Neural crest cell (in vitro differentiated cells): ENCODE data around the gene CDC42BPB. TPM values are rescaled to one million over a fixed set of nuclear protein-coding genes. Genes with fewer than 3 reads are reported as not detected.

Experiments used
- DNase-seq: peaks from one replicate; pipeline ENCODE4 v3.0.0; 2021; ENCODE audit warnings: low read depth, mixed read lengths, low spot score
- H3K27ac Mint-ChIP-seq: one replicate; pipeline ENCODE4 v1.8.0; 2021; ENCODE audit warnings: mild to moderate bottlenecking, mixed read lengths; ENCODE audit not compliant: unreplicated experiment
- H3K27me3 Mint-ChIP-seq: 2 replicates; pipeline ENCODE4 v1.8.0; 2021; ENCODE audit warnings: low read depth, mild to moderate bottlenecking, mixed read lengths
- H3K36me3 Mint-ChIP-seq: 2 replicates; pipeline ENCODE4 v1.8.0; 2021; ENCODE audit warnings: low read depth, mild to moderate bottlenecking, mixed read lengths
- H3K4me1 Mint-ChIP-seq: 2 replicates; pipeline ENCODE4 v1.8.0; 2021; ENCODE audit warnings: mixed read lengths
- H3K4me3 Mint-ChIP-seq: one replicate; pipeline ENCODE4 v1.8.0; 2021; ENCODE audit warnings: mild to moderate bottlenecking, mixed read lengths
- H3K9me3 Mint-ChIP-seq: 2 replicates; pipeline ENCODE4 v1.8.0; 2021; ENCODE audit warnings: mixed read lengths
- total RNA-seq: library from RNA; stranded (reverse); gene quantifications from 2 replicates; pipeline ENCODE4 v1.2.1, GENCODE V29; 2021
- TF ChIP-seq, protein P1 (sequence below): fragments of 200-600 bp; sonication (generic); conservative IDR thresholded peaks from 2 replicates; pipeline ENCODE4 v1.5.0; 2021; ENCODE audit warnings: antibody characterized with exemption, mild to moderate bottlenecking

CDC42BPB gene
- total RNA-seq, 1 donor from 2014 or later = 94.8 TPM

DNA sequence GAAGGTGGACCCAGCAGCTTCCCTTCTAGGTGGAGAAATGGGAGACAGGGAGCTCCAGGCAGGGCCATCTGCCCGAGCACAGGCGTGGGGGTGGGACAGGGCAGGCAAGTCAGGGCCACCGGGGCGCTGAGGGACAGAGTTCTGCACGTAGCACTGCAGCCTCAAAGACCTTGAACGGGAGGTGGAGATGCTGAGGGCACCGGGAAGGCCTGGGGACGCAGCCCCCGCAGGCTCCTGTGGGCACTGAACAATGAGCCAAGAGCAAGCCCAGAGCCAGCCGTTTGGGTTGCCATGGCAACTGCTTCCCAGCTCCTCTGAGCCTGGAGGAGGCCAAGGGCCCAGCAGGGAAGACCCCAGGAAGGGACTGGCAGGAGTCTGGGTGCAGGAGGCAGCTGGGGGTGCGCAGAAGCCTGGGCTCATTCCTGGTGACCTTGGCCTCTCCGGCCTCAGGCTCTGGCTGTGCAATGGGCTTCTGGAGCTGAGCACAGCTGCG is 30.0 kb upstream of the CDC42BPB start:
- no peak for DNase-seq
- H3K9me3 Mint-ChIP-seq = no peaks in the 10 kb centered on the region
- no peaks in the 10 kb centered on the region for H3K4me1 Mint-ChIP-seq
- TF ChIP-seq, protein P1, sequence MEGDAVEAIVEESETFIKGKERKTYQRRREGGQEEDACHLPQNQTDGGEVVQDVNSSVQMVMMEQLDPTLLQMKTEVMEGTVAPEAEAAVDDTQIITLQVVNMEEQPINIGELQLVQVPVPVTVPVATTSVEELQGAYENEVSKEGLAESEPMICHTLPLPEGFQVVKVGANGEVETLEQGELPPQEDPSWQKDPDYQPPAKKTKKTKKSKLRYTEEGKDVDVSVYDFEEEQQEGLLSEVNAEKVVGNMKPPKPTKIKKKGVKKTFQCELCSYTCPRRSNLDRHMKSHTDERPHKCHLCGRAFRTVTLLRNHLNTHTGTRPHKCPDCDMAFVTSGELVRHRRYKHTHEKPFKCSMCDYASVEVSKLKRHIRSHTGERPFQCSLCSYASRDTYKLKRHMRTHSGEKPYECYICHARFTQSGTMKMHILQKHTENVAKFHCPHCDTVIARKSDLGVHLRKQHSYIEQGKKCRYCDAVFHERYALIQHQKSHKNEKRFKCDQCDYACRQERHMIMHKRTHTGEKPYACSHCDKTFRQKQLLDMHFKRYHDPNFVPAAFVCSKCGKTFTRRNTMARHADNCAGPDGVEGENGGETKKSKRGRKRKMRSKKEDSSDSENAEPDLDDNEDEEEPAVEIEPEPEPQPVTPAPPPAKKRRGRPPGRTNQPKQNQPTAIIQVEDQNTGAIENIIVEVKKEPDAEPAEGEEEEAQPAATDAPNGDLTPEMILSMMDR = no peak
- no peak overlapping the region for H3K27ac Mint-ChIP-seq
- peaks cover 20% of the 10 kb centered on the region for H3K27me3 Mint-ChIP-seq
- H3K36me3 Mint-ChIP-seq = no peaks in the 10 kb centered on the region
- H3K4me3 Mint-ChIP-seq = no peak overlapping the region

DNA sequence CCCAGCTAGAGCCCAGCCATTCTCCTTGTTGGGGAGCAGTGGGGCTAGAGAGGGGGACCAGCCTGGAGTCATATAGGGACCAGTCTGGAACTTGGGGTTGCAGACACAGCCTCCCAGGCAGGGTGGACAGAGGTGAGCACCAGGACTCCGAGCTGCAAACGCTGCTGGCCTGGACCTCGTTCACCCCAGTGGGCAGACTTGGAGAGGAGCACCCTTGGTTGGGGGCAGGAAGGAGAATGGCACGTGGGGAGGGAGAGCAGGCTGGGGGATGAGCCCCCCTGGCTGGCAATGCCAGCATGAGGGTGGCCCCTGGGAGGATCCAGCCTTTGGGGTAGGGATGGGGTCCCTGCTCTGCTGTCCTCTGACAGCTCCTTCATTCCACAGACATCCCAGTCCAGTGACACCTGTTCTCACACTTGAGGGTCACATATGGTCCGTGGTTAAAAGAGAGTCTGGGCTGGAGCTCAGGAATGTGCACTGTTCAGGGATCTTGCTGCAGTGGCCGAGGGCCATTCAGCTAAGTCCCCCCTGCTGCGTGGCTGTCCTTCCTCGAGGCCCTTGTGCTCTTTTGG is 29.5 kb upstream of the CDC42BPB start:
- no peak overlapping the region for H3K27ac Mint-ChIP-seq
- DNase-seq = no peak
- H3K27me3 Mint-ChIP-seq = peaks cover 20% of the 10 kb centered on the region
- no peaks in the 10 kb centered on the region for H3K4me1 Mint-ChIP-seq
- no peaks in the 10 kb centered on the region for H3K36me3 Mint-ChIP-seq
- TF ChIP-seq, protein P1 = no peak
- no peak overlapping the region for H3K4me3 Mint-ChIP-seq
- H3K9me3 Mint-ChIP-seq = no peaks in the 10 kb centered on the region

DNA sequence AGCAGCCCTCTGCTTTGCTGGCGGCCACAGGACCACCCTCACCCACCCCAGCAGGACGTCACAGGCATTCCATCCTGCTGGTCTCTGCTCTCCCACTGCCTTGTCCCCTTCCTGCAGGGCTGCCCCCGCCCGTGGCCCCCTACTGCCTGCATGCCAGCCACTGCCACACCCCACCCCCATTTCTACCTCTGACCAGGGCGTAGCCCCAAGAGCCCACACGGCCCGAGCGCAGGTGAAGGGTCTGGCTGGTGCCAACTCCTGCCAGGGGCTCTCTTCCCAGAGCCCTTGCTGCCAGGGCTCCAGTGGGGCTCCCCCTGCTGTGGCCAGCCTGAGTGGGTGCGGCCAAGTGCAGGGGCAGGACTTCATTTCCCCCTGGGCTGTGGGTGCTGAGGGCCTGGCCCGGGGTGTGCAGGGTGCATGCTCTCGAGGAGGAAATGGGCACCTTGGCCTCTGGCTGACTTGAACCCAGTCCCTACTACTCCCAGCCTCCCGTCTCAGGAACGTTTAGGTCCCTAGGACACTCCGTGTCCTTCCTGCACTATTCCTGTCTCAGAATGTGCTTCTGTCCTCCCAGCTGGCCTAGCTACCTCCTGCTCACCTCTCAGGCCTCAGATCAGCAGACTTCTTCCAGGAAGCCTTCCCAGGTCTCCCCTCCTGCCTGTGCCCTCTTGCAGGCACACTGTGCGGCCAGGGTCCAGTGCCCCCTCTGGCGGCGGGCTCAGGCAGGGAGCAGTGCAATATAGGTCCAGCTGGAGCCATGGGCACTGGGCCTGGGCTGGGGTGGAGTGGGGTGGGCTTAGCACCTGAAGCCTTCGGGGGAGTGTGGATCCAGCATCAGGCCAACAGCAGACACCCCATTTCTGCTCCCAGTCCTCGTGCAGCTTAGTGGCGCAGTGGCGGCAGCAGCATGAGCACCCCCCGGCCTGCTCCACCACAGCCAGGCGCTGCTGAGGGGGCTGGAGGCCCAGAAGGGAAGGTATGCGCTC is 28.1 kb upstream of the CDC42BPB start:
- H3K36me3 Mint-ChIP-seq = no peaks in the 10 kb centered on the region
- no peak overlapping the region for H3K4me3 Mint-ChIP-seq
- no peak overlapping the region for H3K27ac Mint-ChIP-seq
- H3K27me3 Mint-ChIP-seq = peaks cover 15% of the 10 kb centered on the region
- no peaks in the 10 kb centered on the region for H3K4me1 Mint-ChIP-seq
- no peak for DNase-seq
- no peaks in the 10 kb centered on the region for H3K9me3 Mint-ChIP-seq
- TF ChIP-seq, protein P1 = no peak

DNA sequence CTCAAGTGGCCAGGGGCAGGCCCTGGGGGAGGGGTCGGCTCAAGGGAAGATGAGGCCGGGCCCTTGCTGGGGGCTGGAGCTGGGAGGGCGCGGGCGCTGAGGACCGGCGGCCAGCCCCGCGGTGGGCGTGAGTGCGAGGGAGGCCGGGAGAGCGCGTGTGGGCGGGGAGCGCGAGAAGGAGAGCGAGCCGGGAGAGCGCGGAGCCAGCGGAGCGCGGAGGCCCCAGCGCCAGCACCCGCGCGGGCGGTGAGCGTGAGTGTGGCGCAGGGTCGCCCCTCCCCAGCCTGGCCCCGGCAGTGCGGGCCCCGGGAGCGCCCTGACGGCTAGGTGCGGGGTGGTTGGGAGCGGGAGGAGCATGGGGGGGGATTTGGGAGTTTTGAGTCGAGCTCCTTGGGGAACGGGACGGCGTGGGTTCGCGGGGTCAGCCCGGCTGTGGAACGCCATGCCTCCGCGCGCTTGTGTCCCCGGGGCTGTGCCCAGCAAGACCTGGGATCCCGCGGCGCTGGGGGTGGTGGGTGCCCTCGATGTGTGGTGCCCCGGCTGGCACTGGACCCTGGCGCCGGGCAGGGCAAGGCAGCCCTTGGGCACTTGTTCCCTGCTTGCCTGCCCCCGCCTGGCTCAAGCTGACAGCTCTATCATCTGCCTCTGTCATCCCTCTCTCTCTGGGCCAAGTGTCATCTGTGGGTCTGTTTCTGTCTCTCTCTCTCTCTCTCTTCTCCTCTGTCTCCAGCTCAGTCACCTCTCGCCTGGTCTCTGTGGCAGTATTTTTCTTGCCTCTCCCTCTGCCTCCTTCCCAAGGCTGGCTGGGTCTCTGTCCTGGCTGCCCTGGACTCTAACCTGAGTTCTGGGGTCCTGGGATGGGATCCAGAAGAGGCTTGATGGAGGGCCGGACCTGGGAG is 26.9 kb upstream of the CDC42BPB start, which contains the start of gene LBHD2:
Gene LBHD2 (plus strand): TSS at position 190 of the 899 bp plus-strand sequence. CDS start 1,803 bp downstream, outside the sequence.
- no peak for DNase-seq
- Mint-ChIP-seq H3K4me1 (no peaks in the 10 kb centered on the region), H3K9me3 (no peaks in the 10 kb centered on the region), H3K36me3 (no peaks in the 10 kb centered on the region), H3K27me3 (peaks cover 15% of the 10 kb centered on the region), H3K4me3 (no peak within 1 kb of the TSS), H3K27ac (no peak within 1 kb of the TSS)
- TF ChIP-seq, protein P1 = no peak

DNA sequence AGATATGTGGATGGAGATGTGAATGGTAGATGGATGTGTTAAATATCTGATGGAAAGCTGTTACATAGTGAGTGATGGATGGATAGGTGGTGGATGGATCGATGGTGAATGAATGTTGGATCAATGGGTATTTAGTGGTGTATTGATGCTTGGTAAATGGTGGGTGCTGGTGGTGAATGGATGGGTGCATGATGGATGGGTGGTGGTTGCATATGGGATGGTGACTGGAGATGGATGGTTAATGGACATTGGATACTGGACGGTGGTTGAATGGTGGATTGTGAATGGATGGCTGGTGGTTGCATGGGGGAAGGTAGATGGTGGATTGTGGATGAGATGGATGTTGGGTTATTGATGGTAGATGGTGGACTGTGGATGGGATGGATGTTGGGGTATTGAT is 24.6 kb upstream of the CDC42BPB start:
- H3K4me3 Mint-ChIP-seq = no peak overlapping the region
- no peaks in the 10 kb centered on the region for H3K9me3 Mint-ChIP-seq
- H3K36me3 Mint-ChIP-seq = no peaks in the 10 kb centered on the region
- TF ChIP-seq, protein P1 = no peak
- peaks cover 17% of the 10 kb centered on the region for H3K27me3 Mint-ChIP-seq
- H3K4me1 Mint-ChIP-seq = no peaks in the 10 kb centered on the region
- H3K27ac Mint-ChIP-seq = no peak overlapping the region
- DNase-seq = no peak
